MM.1S (cell line): Measurements from ENCODE around the gene TRAK2.
A peak's percentile ranks its signal among the peaks of the same experiment; 100 is the strongest.

Source experiments
- DNase-seq: peaks from one replicate; pipeline ENCODE4 v3.0.0-alpha.2; 2015
- H2AFZ ChIP-seq: fragments of 300-600 bp; sonication (generic); 2 replicates; pipeline ENCODE4 v1.6.0; 2016; ENCODE audit warnings: antibody characterized with exemption, low read length
- H3F3A ChIP-seq: fragments of 300-600 bp; sonication (generic); 2 replicates; pipeline ENCODE4 v1.6.1; 2016; ENCODE audit warnings: mild to moderate bottlenecking, antibody characterized with exemption, low read length, moderate library complexity, mixed read lengths; ENCODE audit not compliant: insufficient read depth
- H3K27ac ChIP-seq: fragments of 300-600 bp; sonication (generic); 2 replicates; pipeline ENCODE4 v1.5.1; 2016; ENCODE audit warnings: mild to moderate bottlenecking, low read length
- H3K27me3 ChIP-seq: fragments of 300-600 bp; sonication (generic); replicated peaks from 2 replicates; pipeline ENCODE4 v1.6.0; 2016; ENCODE audit warnings: low read length; ENCODE audit not compliant: insufficient read depth
- H3K36me3 ChIP-seq: fragments of 300-600 bp; sonication (generic); replicated peaks from 2 replicates; pipeline ENCODE4 v1.6.1; 2016; ENCODE audit warnings: mild to moderate bottlenecking, low read length, mixed read lengths; ENCODE audit not compliant: insufficient read depth
- H3K4me1 ChIP-seq: fragments of 300-600 bp; sonication (generic); 2 replicates; pipeline ENCODE4 v1.6.1; 2016; ENCODE audit warnings: low read length, mixed read lengths
- H3K4me2 ChIP-seq: fragments of 300-600 bp; sonication (generic); 2 replicates; pipeline ENCODE4 v1.6.0; 2016; ENCODE audit warnings: low read depth, low read length
- H3K4me3 ChIP-seq: fragments of 300-600 bp; sonication (generic); 2 replicates; pipeline ENCODE4 v1.5.1; 2016; ENCODE audit warnings: low read length, mixed read lengths
- H3K79me2 ChIP-seq: fragments of 300-600 bp; sonication (generic); 2 replicates; pipeline ENCODE4 v1.6.1; 2016; ENCODE audit warnings: mixed run types, low read length, mixed read lengths
- H3K9ac ChIP-seq: fragments of 300-600 bp; sonication (generic); 2 replicates; pipeline ENCODE4 v1.6.1; 2016; ENCODE audit warnings: low read length, mixed read lengths
- H3K9me2 ChIP-seq: fragments of 300-600 bp; sonication (generic); replicated peaks from 2 replicates; pipeline ENCODE4 v1.6.1; 2016; ENCODE audit warnings: mild to moderate bottlenecking, low read length, mixed read lengths; ENCODE audit not compliant: insufficient read depth
- H3K9me3 ChIP-seq: fragments of 300-600 bp; sonication (generic); replicated peaks from 2 replicates; pipeline ENCODE4 v1.6.1; 2016; ENCODE audit warnings: mild to moderate bottlenecking, low read length, mixed read lengths; ENCODE audit not compliant: insufficient read depth
- H4K20me1 ChIP-seq: fragments of 300-600 bp; sonication (generic); 2 replicates; pipeline ENCODE4 v1.6.1; 2016; ENCODE audit warnings: mild to moderate bottlenecking, low read length, moderate library complexity, mixed read lengths; ENCODE audit not compliant: insufficient read depth
- EZH2 ChIP-seq: fragments of 300-600 bp; sonication (generic); optimal IDR thresholded peaks from 2 replicates; pipeline ENCODE3; 2017; ENCODE audit warnings: low read depth, mild to moderate bottlenecking, antibody characterized with exemption, low read length, mixed read lengths
- EZH2phosphoT487 ChIP-seq: fragments of 300-600 bp; sonication (generic); IDR thresholded peaks from 2 replicates; pipeline ENCODE4 v1.6.1; 2018; ENCODE audit warnings: antibody characterized with exemption, low read length
- TF ChIP-seq, protein P1 (sequence below): fragments of 300-600 bp; sonication (generic); IDR thresholded peaks from 2 replicates; pipeline ENCODE4 v1.5.1; 2016; ENCODE audit warnings: antibody characterized with exemption, low read length, mixed read lengths

Gene TRAK2, protein sequence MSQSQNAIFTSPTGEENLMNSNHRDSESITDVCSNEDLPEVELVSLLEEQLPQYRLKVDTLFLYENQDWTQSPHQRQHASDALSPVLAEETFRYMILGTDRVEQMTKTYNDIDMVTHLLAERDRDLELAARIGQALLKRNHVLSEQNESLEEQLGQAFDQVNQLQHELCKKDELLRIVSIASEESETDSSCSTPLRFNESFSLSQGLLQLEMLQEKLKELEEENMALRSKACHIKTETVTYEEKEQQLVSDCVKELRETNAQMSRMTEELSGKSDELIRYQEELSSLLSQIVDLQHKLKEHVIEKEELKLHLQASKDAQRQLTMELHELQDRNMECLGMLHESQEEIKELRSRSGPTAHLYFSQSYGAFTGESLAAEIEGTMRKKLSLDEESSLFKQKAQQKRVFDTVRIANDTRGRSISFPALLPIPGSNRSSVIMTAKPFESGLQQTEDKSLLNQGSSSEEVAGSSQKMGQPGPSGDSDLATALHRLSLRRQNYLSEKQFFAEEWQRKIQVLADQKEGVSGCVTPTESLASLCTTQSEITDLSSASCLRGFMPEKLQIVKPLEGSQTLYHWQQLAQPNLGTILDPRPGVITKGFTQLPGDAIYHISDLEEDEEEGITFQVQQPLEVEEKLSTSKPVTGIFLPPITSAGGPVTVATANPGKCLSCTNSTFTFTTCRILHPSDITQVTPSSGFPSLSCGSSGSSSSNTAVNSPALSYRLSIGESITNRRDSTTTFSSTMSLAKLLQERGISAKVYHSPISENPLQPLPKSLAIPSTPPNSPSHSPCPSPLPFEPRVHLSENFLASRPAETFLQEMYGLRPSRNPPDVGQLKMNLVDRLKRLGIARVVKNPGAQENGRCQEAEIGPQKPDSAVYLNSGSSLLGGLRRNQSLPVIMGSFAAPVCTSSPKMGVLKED

DNA sequence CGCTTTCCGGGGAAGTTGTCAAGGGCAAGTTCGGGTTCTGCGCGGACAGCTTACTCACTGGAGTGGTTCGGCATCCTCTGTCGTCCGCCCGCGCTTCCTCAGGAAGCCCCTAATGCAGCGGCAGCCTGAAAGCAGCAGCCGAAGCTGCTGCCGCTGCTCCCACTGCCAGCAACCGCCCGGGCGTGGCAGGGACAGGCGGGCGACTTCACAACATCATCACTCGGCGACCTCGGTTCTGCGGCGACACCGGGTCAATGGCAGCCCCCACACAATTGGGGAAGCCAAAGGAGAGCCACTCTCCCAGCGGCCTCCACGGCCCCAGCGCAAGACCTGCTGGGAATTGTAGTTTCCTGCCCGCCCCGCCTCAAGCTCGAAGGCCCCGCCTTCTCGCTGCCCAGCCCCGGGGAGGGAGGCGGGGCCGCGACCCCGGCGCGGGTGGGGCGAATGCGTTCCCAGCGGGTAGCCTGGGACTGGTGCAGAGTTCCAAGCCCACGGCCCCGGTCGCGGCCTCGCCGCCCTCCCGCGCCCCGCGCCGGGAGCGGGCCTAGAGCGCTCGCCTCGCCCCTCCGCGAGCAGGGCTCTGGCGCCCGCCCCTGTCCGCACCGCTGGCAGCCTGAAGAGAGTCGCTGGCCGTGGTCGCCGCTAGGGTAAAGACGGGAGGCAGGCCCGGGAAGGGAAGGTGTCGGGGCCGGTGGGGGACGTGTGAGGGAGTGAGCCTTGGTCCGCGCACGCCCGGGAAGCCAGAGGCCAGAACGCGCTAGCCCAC, at the start of gene TRAK2, which contains the start of gene STRADB:
Gene TRAK2, minus strand, starts transcription at position 167 of the 766 bp plus-strand sequence. CDS start 30,951 bp downstream, outside the sequence.
Gene STRADB, plus strand, starts transcription at position 449 of the 766 bp plus-strand sequence. CDS start 3,101 bp downstream, outside the sequence.
- Histone ChIP-seq H4K20me1 (no peaks in the 10 kb centered on the region), H3K79me2 (peaks cover 24% of the 10 kb centered on the region), H3K4me2 (peak within 1 kb of the TSS; percentile 65), H3F3A (no peaks in the 10 kb centered on the region), H3K9me2 (no peaks in the 10 kb centered on the region), H3K36me3 (no peaks in the 10 kb centered on the region), H3K9me3 (no peaks in the 10 kb centered on the region), H2AFZ (peak within 1 kb of the TSS; percentile 95), H3K4me3 (peak within 1 kb of the TSS; percentile 91), H3K27me3 (no peaks in the 10 kb centered on the region), H3K27ac (peak within 1 kb of the TSS; percentile 48; the same call in 1 of the 2 replicates), H3K9ac (peak within 1 kb of the TSS; percentile 72), H3K4me1 (peaks cover 13% of the 10 kb centered on the region; the same call in 1 of the 2 replicates)
- TF ChIP-seq, protein P1, sequence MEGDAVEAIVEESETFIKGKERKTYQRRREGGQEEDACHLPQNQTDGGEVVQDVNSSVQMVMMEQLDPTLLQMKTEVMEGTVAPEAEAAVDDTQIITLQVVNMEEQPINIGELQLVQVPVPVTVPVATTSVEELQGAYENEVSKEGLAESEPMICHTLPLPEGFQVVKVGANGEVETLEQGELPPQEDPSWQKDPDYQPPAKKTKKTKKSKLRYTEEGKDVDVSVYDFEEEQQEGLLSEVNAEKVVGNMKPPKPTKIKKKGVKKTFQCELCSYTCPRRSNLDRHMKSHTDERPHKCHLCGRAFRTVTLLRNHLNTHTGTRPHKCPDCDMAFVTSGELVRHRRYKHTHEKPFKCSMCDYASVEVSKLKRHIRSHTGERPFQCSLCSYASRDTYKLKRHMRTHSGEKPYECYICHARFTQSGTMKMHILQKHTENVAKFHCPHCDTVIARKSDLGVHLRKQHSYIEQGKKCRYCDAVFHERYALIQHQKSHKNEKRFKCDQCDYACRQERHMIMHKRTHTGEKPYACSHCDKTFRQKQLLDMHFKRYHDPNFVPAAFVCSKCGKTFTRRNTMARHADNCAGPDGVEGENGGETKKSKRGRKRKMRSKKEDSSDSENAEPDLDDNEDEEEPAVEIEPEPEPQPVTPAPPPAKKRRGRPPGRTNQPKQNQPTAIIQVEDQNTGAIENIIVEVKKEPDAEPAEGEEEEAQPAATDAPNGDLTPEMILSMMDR, result peak; percentile 10
- no peak for TF ChIP-seq EZH2phosphoT487
- TF ChIP-seq EZH2, result no peak
- DNase-seq, result peak; percentile 96

DNA sequence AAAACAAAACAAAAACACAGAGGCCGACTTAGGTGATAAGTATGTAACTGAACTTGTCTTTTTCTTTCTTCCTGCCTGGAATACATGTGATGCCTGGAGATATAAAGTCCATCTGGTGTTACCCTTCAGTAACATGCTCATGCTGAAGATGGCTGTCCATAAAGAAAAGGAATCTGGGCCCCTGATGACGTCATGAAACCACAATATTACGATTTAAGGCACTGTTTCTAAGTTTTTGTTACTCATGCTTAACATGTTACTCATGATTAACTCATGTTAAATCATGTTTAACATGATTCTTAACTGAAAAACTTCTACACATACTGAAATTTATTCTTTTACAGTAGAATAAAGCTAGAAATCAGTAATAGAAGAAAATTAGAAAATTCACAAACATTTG, 49.3 kb upstream of the TRAK2 start:
- H3K79me2 ChIP-seq, result no peaks in the 10 kb centered on the region
- no peaks in the 10 kb centered on the region for H3F3A ChIP-seq
- H2AFZ ChIP-seq, result no peak overlapping the region
- no peaks in the 10 kb centered on the region for H3K36me3 ChIP-seq
- H3K4me1 ChIP-seq, result no peaks in the 10 kb centered on the region
- H3K4me3 ChIP-seq, result no peak overlapping the region
- no peaks in the 10 kb centered on the region for H3K9me2 ChIP-seq
- H4K20me1 ChIP-seq, result no peaks in the 10 kb centered on the region
- H3K27me3 ChIP-seq, result no peaks in the 10 kb centered on the region
- no peak for DNase-seq
- no peaks in the 10 kb centered on the region for H3K9me3 ChIP-seq
- H3K4me2 ChIP-seq, result no peak overlapping the region
- H3K9ac ChIP-seq, result no peak overlapping the region
- H3K27ac ChIP-seq, result no peak overlapping the region
- no peak for TF ChIP-seq EZH2phosphoT487
- TF ChIP-seq EZH2, result no peak
- TF ChIP-seq, protein P1, result no peak

DNA sequence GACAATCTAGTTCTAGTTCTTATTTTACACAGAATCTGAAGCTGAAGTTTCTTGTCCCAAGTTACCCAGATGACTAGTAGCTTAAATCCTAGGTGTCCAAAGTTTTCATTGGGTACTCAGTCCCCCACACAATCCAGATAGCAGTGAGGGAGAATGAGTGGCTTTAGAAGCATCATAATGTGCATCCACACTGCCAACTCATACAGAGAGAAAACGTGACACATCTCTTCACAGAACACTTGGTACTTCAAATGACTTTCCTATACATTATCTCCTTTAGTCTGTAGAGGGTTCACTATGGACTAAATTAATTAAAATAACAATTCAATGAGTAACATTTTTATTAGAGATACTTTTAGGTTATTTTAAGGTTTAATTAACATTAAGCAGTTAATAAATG, 45.5 kb upstream of the TRAK2 start:
- Histone ChIP-seq H3K9me3 (no peaks in the 10 kb centered on the region), H3K4me3 (no peak overlapping the region)
- TF ChIP-seq EZH2 (no peak), EZH2phosphoT487 (no peak)
- TF ChIP-seq, protein P1, result no peak

More for the DNA sequence above, 45.5 kb upstream of the TRAK2 start:
- Histone ChIP-seq H2AFZ (no peak overlapping the region), H3K36me3 (no peaks in the 10 kb centered on the region), H3F3A (no peaks in the 10 kb centered on the region), H3K27me3 (no peaks in the 10 kb centered on the region), H3K9me2 (no peaks in the 10 kb centered on the region), H3K4me1 (no peaks in the 10 kb centered on the region), H3K4me2 (no peak overlapping the region), H4K20me1 (no peaks in the 10 kb centered on the region), H3K9ac (no peak overlapping the region), H3K27ac (no peak overlapping the region), H3K79me2 (no peaks in the 10 kb centered on the region)
- no peak for DNase-seq
